Vagina (tissue), 2 donors: ENCODE results near the gene WDR75. TPM values are rescaled to one million over a fixed set of nuclear protein-coding genes. Genes with fewer than 3 reads are reported as not detected.

Experiments
- DNase-seq, 2 donors: peaks; one replicate each; pipeline ENCODE4 v3.0.0-alpha.2; 2017; ENCODE audit errors: extremely low spot score in 2 of 2
- H3K27ac ChIP-seq: fragments of 200-600 bp; sonication (generic); one replicate; pipeline ENCODE4 v1.5.1; 2019
- H3K27me3 ChIP-seq: fragments of 200-600 bp; sonication (generic); one replicate; pipeline ENCODE4 v1.5.1; 2019
- H3K36me3 ChIP-seq, 2 donors: fragments of 200-600 bp; sonication (generic); one replicate each; pipeline ENCODE4 v1.5.1; 2017 to 2019
- H3K4me1 ChIP-seq: fragments of 200-600 bp; sonication (generic); one replicate; pipeline ENCODE4 v1.5.1; 2019
- H3K4me3 ChIP-seq, 2 donors: fragments of 200-600 bp; sonication (generic); 1 replicate in 1 of 2; 2 replicates in 1 of 2; pipeline ENCODE4 v1.5.1; 2016 to 2019
- H3K9me3 ChIP-seq: fragments of 200-600 bp; sonication (generic); one replicate; pipeline ENCODE4 v1.5.1; 2019
- CTCF ChIP-seq, 3 experiments: fragments of 450-650 bp in 2 of 3; fragments of 200-600 bp in 1 of 3; sonication (generic) in 1 of 3; IDR thresholded peaks; one replicate each; pipeline ENCODE4 v1.5.1; 2017 to 2019; ENCODE audit warnings: antibody characterized with exemption in 3 of 3, mild to moderate bottlenecking in 2 of 3, moderate library complexity in 2 of 3
- POLR2A ChIP-seq, 2 donors: fragments of 450-650 bp; IDR thresholded peaks; one replicate each; pipeline ENCODE4 v1.6.1; 2017; ENCODE audit warnings: antibody characterized with exemption in 2 of 2, mild to moderate bottlenecking in 2 of 2, moderate library complexity in 2 of 2
- POLR2AphosphoS5 ChIP-seq, 2 donors: sonication (generic); formaldehyde crosslinking; IDR thresholded peaks; one replicate each; pipeline ENCODE4 v1.9.0; 2017; ENCODE audit warnings: antibody characterized with exemption in 2 of 2, mild to moderate bottlenecking in 2 of 2, low read depth in 1 of 2; ENCODE audit not compliant: insufficient read depth in 1 of 2
- intact Hi-C: fragments of 100-400 bp; cut with DNase I; formaldehyde crosslinking; loops from one replicate; pipeline ENCODE4 v1.15.1; 2023
- total RNA-seq: library from RNA; depleted of rRNA; stranded (reverse); fragments of >200 nt; gene quantifications from one replicate; pipeline ENCODE4 v1.2.3, GENCODE V29; 2016

Gene WDR75
- total RNA-seq, 1 donor from 2014 or later: 30.7 TPM

DNA sequence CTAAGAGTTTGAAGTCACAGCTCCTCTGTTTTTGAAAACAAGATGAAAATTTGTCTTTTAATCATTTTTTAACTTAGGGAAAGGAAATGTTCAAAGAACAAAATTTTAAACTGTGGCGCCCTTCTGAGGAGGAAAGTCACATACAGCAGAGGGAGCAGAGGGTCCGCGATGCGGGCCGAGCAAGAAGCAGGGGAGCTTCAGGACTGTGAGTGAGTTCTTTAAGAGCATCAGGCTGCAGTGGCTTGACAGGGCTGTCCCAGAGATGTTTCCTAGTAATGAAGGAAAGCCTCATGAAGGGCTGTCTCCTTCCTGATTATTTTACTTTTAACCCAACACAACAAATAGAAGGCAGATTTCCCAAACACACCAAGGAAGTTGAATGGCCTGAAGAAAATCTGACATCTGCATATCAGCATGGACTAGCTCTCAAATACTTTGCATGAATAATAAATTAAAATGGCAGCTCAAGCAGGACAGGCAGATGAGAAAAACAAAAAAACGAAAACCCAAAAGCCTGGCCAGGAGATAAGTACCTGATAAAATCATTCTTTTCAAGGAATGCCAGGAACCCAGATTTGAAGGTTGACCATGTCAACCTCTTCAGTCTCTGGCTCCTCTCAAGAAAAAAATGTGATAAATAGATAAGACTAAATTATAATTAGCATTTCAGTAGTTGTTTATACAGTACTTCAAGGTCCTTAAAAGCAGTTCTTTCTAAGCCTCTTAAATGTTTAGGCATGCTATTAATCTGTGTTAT, 78.5 kb downstream of the WDR75 start:
- TF ChIP-seq POLR2A (IDR thresholded peaks at IDR 0.05) (no peak), CTCF (IDR thresholded peaks at IDR 0.05) (no peak), POLR2AphosphoS5 (IDR thresholded peaks at IDR 0.05; ENCODE audit: insufficient read depth in 1 of 2, low read depth in 1 of 2) (no peak)
- intact Hi-C loops: no loop called here
- Histone ChIP-seq H3K4me3 (no peak overlapping the region), H3K9me3 (no peaks in the 10 kb centered on the region), H3K4me1 (no peaks in the 10 kb centered on the region), H3K27me3 (no peaks in the 10 kb centered on the region), H3K27ac (no peak overlapping the region), H3K36me3 (no peaks in the 10 kb centered on the region)
- DNase-seq: no peak

- intact Hi-C loops: no loop called here
- TF ChIP-seq CTCF (IDR thresholded peaks at IDR 0.05): no peak
- TF ChIP-seq POLR2AphosphoS5 (IDR thresholded peaks at IDR 0.05; ENCODE audit: insufficient read depth in 1 of 2, low read depth in 1 of 2): no peak
- TF ChIP-seq POLR2A (IDR thresholded peaks at IDR 0.05): no peak
- H3K36me3 ChIP-seq: no peaks in the 10 kb centered on the region
- DNase-seq: no peak
- no peak overlapping the region for H3K4me3 ChIP-seq
- peak overlapping the region; percentile 67 for H3K27ac ChIP-seq
- no peaks in the 10 kb centered on the region for H3K9me3 ChIP-seq
- no peaks in the 10 kb centered on the region for H3K27me3 ChIP-seq
- H3K4me1 ChIP-seq: peaks cover 1% of the 10 kb centered on the region
Observed at GRCh38 chr2:189521699-189522434, 80.6 kb downstream of the WDR75 start.

- no peaks in the 10 kb centered on the region for H3K36me3 ChIP-seq
- H3K27me3 ChIP-seq: no peaks in the 10 kb centered on the region
- no peak for DNase-seq
- H3K27ac ChIP-seq: peak overlapping the region; percentile 67
- peaks cover 9% of the 10 kb centered on the region for H3K4me1 ChIP-seq
- no peaks in the 10 kb centered on the region for H3K9me3 ChIP-seq
- no peak for TF ChIP-seq POLR2A (IDR thresholded peaks at IDR 0.05)
- TF ChIP-seq POLR2AphosphoS5 (IDR thresholded peaks at IDR 0.05; ENCODE audit: insufficient read depth in 1 of 2, low read depth in 1 of 2): peak in 1 of 2 donors; percentile 55
- no peak overlapping the region for H3K4me3 ChIP-seq
- intact Hi-C loops: no loop called here
Observed at GRCh38 chr2:189522435-189523151, 81.3 kb downstream of the WDR75 start.

- TF ChIP-seq POLR2AphosphoS5 (IDR thresholded peaks at IDR 0.05; ENCODE audit: insufficient read depth in 1 of 2, low read depth in 1 of 2) (no peak), POLR2A (IDR thresholded peaks at IDR 0.05) (no peak), CTCF (IDR thresholded peaks at IDR 0.05) (no peak)
- Histone ChIP-seq H3K4me1 (peaks cover 15% of the 10 kb centered on the region), H3K27ac (no peak overlapping the region), H3K4me3 (no peak overlapping the region), H3K36me3 (no peaks in the 10 kb centered on the region), H3K9me3 (no peaks in the 10 kb centered on the region), H3K27me3 (no peaks in the 10 kb centered on the region)
- intact Hi-C loops: no loop called here
- DNase-seq: no peak
Observed at GRCh38 chr2:189524746-189525145, 83.5 kb downstream of the WDR75 start.

Other genes with a start within 250 kb of the WDR75 start
- gene SLC40A1, start 139.3 kb downstream of the WDR75 start, total RNA-seq: 53.3 TPM
- 44.7 TPM for gene ASNSD1, start 220.0 kb downstream of the WDR75 start, total RNA-seq
- gene ANKAR, start 233.2 kb downstream of the WDR75 start, total RNA-seq: 17.4 TPM